ENCODE measurements around the gene FGF1.

GRCh38 chr5:142592365-142592764 lies 93.5 kb downstream of the FGF1 start:
- TF ChIP-seq, protein P1, sequence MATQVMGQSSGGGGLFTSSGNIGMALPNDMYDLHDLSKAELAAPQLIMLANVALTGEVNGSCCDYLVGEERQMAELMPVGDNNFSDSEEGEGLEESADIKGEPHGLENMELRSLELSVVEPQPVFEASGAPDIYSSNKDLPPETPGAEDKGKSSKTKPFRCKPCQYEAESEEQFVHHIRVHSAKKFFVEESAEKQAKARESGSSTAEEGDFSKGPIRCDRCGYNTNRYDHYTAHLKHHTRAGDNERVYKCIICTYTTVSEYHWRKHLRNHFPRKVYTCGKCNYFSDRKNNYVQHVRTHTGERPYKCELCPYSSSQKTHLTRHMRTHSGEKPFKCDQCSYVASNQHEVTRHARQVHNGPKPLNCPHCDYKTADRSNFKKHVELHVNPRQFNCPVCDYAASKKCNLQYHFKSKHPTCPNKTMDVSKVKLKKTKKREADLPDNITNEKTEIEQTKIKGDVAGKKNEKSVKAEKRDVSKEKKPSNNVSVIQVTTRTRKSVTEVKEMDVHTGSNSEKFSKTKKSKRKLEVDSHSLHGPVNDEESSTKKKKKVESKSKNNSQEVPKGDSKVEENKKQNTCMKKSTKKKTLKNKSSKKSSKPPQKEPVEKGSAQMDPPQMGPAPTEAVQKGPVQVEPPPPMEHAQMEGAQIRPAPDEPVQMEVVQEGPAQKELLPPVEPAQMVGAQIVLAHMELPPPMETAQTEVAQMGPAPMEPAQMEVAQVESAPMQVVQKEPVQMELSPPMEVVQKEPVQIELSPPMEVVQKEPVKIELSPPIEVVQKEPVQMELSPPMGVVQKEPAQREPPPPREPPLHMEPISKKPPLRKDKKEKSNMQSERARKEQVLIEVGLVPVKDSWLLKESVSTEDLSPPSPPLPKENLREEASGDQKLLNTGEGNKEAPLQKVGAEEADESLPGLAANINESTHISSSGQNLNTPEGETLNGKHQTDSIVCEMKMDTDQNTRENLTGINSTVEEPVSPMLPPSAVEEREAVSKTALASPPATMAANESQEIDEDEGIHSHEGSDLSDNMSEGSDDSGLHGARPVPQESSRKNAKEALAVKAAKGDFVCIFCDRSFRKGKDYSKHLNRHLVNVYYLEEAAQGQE (IDR thresholded peaks at IDR 0.05; ENCODE audit: low read depth, low read length) = no peak
- TF ChIP-seq CTCF (IDR thresholded peaks at IDR 0.05) (no peak), SIN3A (IDR thresholded peaks at IDR 0.05; ENCODE audit: borderline replicate concordance, low read depth, low read length) (no peak), EZH2phosphoT487 (IDR thresholded peaks at IDR 0.05; ENCODE audit: borderline replicate concordance, low read depth) (no peak), POLR2AphosphoS5 (IDR thresholded peaks at IDR 0.05; ENCODE audit: low read depth, low read length) (no peak), RFX5 (IDR thresholded peaks at IDR 0.05; ENCODE audit: low read length) (no peak), MXI1 (IDR thresholded peaks at IDR 0.05; ENCODE audit: low read depth, low read length) (no peak), NFIC (IDR thresholded peaks at IDR 0.05; ENCODE audit: borderline replicate concordance) (no peak), EP300 (IDR thresholded peaks at IDR 0.05; ENCODE audit: borderline replicate concordance in 1 of 2, low read depth in 1 of 2, low read length in 1 of 2) (no peak), ELF1 (IDR thresholded peaks at IDR 0.05) (no peak)
- TF ChIP-seq, protein P2, sequence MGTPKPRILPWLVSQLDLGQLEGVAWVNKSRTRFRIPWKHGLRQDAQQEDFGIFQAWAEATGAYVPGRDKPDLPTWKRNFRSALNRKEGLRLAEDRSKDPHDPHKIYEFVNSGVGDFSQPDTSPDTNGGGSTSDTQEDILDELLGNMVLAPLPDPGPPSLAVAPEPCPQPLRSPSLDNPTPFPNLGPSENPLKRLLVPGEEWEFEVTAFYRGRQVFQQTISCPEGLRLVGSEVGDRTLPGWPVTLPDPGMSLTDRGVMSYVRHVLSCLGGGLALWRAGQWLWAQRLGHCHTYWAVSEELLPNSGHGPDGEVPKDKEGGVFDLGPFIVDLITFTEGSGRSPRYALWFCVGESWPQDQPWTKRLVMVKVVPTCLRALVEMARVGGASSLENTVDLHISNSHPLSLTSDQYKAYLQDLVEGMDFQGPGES (IDR thresholded peaks at IDR 0.05; ENCODE audit: low read depth, low read length) = no peak
- TF ChIP-seq, protein P3, sequence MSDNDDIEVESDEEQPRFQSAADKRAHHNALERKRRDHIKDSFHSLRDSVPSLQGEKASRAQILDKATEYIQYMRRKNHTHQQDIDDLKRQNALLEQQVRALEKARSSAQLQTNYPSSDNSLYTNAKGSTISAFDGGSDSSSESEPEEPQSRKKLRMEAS (IDR thresholded peaks at IDR 0.05; ENCODE audit: low read depth) = no peak
